Measurements from ENCODE around the gene C8G.
A peak's percentile ranks its signal among the peaks of the same experiment; 100 is the strongest.

C8G gene

GRCh38 chr9:136941231-136942111 is 3.6 kb upstream of the C8G start:
- DNase-seq (ENCODE audit: low read depth in 2 of 2), result no peak

- DNase-seq (ENCODE audit: low read depth in 2 of 2), result no peak
These were observed 2.7 kb upstream of the C8G start for GRCh38 chr9:136942112-136942880.

- DNase-seq (ENCODE audit: low read depth in 2 of 2), result no peak
These were observed 2.2 kb upstream of the C8G start for GRCh38 chr9:136942881-136943230.

GRCh38 chr9:136943291-136944211 is 1.5 kb upstream of the C8G start:
- DNase-seq (ENCODE audit: low read depth in 2 of 2), result no peak

GRCh38 chr9:136944212-136944518 is 878 bp upstream of the C8G start:
- peak in 1 of 2 experiments; percentile 12 for DNase-seq (ENCODE audit: low read depth in 2 of 2)

- no peak for DNase-seq (ENCODE audit: low read depth in 2 of 2)
These were observed 537 bp downstream of the C8G start for GRCh38 chr9:136945333-136946227.

GRCh38 chr9:136946228-136947027 is 1.4 kb downstream of the C8G start:
- no peak for DNase-seq (ENCODE audit: low read depth in 2 of 2)

GRCh38 chr9:136947028-136947891 is 2.2 kb downstream of the C8G start:
- no peak for DNase-seq (ENCODE audit: low read depth in 2 of 2)

GRCh38 chr9:136947955-136948510 is 3.0 kb downstream of the C8G start:
- no peak for DNase-seq (ENCODE audit: low read depth in 2 of 2)

- DNase-seq (ENCODE audit: low read depth in 2 of 2), result no peak
These were observed 4.3 kb downstream of the C8G start for GRCh38 chr9:136949239-136949816.

GRCh38 chr9:136949817-136950655 is 5.0 kb downstream of the C8G start:
- DNase-seq (ENCODE audit: low read depth in 2 of 2), result peak; percentile 40 to 45

- no peak for DNase-seq (ENCODE audit: low read depth in 2 of 2)
These were observed 5.7 kb downstream of the C8G start for GRCh38 chr9:136950656-136951276.

- DNase-seq (ENCODE audit: low read depth in 2 of 2), result no peak
These were observed 6.7 kb downstream of the C8G start, which contains the start of gene LCN12 for GRCh38 chr9:136951541-136952320. TSS of gene LCN12 (plus strand) at chr9:136952273. CDS start at chr9:136952328, 55 bp downstream.

- no peak for DNase-seq (ENCODE audit: low read depth in 2 of 2)
These were observed 7.3 kb downstream of the C8G start for GRCh38 chr9:136952321-136952850.

GRCh38 chr9:136952876-136953770 is 8.1 kb downstream of the C8G start:
- no peak for DNase-seq (ENCODE audit: low read depth in 2 of 2)
